Activated CD4-positive, alpha-beta T cell treated with anti-CD3 and anti-CD28 coated beads, Interleukin-10, Interleukin-2, amounts not matched to agents 100 ng/mL and 50 ng/mL, durations not matched to agents 16 hours and 8 hours (primary cell): ENCODE results near the gene KRT36.

Experiments used
- DNase-seq: peaks from one replicate; pipeline ENCODE4 v3.0.0-alpha.2; 2020

The KRT36 gene

GRCh38 chr17:41500131-41500911, 10.6 kb upstream of the KRT36 start:
- DNase-seq = peak; percentile 5

- DNase-seq = no peak
These were observed 10.0 kb upstream of the KRT36 start for GRCh38 chr17:41499714-41500113.

DNA sequence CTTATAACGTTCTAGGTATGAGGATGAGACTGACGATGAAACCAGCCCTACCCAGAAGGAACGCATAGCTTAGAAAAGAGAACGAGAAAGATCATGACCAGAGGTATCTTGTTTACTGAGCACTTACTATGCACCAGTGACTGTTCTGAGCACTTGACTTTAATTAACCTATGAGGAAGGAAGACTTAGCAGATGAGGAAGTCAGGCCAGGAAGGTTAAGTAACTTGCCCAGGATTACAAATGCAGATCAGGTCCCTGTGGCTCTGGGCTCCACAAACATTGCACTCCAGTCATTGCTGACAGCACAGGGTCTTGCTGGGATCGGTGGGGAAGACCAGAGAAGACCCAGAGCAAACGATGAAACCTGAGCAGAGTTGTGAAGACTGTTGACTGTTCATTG, 8.6 kb upstream of the KRT36 start:
- no peak for DNase-seq

- DNase-seq = peak; percentile 86
These were observed 7.2 kb upstream of the KRT36 start for GRCh38 chr17:41496803-41497484.

DNA sequence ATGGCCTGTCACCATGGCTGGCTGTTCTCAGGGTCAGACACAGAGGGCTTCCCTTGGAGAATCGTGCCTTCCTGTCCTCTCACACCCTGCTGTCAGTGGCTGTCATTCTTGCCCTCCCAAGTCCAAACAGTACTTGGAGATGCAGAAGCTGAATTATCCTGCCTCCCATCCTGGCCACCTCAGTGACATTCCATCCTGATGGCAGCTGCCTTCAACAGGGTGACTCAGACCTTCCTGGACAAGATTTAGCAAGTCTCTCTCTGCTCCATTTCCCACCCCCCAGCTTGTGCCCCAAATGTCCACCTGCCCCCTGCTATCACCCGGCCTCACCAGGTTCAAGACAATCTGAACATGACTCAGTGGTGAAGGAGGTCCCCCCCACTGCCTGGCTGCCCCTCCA, 4.8 kb upstream of the KRT36 start:
- DNase-seq = no peak

GRCh38 chr17:41492771-41493170, 3.1 kb upstream of the KRT36 start:
- DNase-seq = no peak

DNA sequence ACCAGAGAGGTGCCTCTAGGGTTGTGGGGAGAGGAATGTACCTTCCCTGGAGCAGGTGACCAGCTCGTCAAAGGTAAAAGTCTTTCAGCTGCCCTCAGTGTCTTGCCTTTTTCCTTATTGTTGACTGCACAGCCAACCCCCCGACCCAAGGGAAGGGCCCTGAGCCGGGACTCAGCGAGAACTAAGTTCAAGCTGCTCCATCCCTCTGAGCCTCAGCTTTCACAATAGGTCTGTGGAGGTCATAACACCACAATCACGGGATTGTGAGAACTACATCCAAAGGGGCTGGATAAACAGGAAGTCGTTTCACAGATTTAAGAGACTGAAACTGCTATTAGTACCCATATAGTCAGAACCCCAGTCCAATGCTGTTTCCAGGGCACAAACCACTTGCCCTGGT, 2.6 kb upstream of the KRT36 start:
- DNase-seq = no peak

GRCh38 chr17:41491476-41491875, 1.8 kb upstream of the KRT36 start:
- no peak for DNase-seq

DNA sequence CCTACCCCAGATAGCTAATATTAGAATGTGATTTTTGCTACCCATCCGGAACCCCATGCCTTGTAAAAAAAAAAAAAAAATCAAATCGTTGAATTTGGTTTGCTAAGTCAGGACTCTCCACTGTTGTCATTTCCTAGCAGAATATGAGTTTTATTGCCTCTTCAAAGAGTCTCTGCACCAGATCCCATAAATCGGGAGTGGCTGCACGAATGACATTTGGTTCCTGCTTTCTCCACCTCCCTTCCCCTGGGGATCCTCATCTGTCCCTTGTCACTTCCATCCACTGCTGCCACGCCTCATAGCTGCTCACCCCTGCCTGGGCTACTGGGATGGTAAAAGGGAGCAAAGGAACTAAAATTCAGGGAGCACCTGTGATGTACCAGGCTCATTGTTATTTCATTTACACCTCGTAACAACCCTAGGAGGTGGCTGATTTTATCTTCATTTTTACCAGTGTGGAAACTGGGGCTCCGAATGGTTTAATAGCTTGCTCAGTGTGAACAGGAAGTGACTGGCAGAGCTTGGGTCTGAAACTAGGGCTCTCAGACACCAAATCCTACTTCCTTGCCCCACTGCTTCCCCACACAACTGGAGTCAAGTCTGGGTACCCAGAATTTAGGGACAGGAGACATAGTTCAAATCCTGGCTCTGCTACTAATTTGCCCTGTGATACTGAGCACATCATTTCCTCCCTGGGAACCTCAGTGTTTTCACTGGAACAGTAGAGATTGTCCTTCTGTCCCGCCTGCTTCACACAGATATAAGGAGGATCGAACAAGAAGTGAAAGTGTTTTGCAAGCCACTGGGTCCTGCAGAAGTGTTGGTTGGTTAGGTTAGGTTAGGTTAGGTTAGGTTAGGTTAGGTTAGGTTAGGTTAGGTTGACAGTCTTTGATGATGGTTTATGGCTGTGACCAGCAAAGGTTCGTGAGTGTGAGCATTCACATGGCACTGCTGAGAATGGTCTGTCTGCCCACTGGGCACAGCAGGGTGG, 585 bp upstream of the KRT36 start:
- no peak for DNase-seq

DNA sequence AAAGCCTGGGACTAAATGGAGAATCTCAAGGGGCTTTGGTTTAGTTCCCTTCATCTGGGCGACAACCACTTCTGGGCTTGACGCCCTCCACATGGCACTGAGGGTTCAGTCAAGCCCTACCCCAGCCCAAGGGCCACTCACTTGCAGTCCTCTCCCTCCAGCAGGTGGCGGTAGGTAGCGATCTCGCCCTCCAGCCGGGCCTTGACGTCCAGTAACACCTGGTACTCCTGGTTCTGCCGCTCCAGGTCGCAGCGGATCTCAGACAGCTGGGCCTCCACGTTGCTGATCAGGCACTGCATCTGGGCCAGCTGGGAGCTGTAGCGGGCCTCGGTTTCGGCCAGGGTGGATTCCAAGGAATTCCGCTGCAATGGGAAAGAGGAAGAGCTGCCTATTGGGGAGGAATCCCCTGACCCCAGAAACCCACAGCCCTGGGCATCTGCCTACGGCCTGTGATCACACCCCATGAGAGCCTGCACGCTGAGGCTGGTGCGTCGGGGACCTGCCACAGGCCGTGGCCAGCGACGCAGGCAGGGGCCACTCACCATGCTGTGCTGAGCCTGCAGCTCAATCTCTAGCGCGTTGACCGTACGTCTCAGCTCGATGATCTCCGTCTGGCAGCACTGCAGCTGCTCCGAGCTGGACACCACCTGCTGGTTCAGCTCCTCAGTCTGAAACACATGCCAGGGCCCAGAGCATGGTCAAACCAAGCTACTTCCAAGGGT, 2.7 kb downstream of the KRT36 start:
- peak; percentile 54 for DNase-seq

DNA sequence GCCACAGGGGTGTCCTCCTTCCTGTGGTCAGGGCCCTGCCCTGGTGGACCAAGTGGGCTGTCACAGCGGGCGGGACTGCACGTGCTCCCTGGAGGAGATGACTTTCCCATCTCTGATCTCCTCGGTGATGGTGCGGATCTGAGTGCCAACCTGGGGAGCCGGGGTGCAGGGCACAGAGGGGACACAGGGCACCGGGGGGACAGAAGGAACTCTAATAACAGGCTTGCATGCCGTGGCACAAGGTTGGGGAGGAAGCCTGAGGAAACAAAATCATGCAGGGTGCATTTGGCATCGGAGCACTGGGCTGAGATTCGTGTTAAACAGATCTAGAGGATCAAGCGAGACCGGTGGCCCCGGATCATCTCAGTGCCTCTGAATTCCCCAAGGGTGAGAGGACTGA, 3.4 kb downstream of the KRT36 start:
- no peak for DNase-seq

GRCh38 chr17:41484920-41485904, 4.5 kb downstream of the KRT36 start:
- DNase-seq = no peak

GRCh38 chr17:41483991-41484826, 5.5 kb downstream of the KRT36 start:
- no peak for DNase-seq

DNA sequence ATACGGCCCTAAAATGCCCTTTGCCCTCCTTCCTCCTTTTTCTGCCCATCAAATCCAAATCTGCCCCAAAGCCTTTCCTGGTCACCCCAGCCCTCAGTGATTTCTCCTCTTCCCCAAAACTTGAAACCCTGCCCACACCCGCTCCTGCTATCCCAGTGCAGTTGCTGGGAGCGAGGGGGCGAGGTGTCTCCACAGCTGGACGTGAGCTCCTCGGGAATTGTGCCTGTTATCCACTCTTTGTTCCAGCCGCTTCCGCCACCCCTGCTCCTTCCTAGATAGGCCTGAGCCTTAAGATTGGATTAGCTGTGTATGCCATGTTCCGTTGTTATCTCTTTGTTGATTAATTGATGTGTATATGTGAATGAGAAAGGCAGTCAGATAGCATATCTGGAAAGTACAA, 6.2 kb downstream of the KRT36 start:
- no peak for DNase-seq

DNA sequence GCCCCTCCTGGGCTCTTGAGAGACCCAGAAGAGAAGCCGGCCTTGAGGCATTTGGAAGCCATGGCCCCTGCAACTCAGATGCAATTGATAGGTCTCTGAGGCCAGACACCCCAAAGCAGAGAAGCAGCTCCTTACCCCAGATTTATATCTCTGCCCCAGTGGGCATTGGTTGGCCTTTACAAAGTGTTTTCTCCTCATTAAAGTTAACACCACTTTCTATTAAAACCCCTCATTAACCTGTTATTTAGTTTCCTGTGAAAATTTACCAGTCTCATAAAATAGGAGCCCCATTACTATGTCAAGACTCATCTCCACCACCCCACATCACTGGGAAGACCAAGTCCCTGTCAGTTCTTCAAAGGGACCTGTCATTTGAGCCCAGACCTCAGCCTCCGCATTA, 8.7 kb downstream of the KRT36 start, which contains the start of gene KRT35:
TSS of gene KRT35 (minus strand) at position 116 of the 400 bp plus-strand sequence. CDS start at position 62, 54 bp downstream.
- DNase-seq = no peak

DNA sequence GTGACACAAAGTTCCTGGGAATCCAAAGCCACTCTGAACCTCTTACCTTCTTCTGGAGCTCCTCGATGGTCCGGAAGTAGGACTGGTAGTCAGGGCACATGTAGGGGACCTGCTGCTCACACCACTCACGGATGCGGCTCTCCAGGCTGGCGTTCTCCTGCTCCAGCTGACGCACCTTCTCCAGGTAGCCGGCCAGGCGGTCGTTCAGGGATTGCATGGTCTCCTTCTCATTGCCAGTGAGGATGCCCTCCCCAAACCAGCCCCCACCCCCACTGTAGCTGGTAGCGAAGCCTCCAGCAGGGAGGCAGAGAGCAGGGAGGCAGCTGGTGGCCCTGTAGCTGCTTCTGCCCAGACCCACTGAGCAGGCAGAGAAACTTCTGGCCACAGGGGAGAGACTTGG, 9.1 kb downstream of the KRT36 start:
- DNase-seq = no peak

GRCh38 chr17:41480136-41480535, 9.6 kb downstream of the KRT36 start:
- DNase-seq = no peak

- DNase-seq = no peak
These were observed 11.5 kb downstream of the KRT36 start for GRCh38 chr17:41478237-41478636.

- no peak for DNase-seq
These were observed 12.6 kb downstream of the KRT36 start for GRCh38 chr17:41476866-41477815.
